Prostate gland (tissue), 2 donors: ENCODE data around the gene CLCF1.

Experiments used
- POLR2A ChIP-seq: fragments of 450-650 bp; IDR thresholded peaks from one replicate; pipeline ENCODE4 v1.6.1; 2016; ENCODE audit warnings: antibody characterized with exemption, mild to moderate bottlenecking
- POLR2AphosphoS5 ChIP-seq: sonication (generic); formaldehyde crosslinking; IDR thresholded peaks from one replicate; pipeline ENCODE4 v1.6.1; 2017; ENCODE audit warnings: antibody characterized with exemption
- TF ChIP-seq, protein P1 (sequence below), 4 experiments: fragments of 200-600 bp in 2 of 4; fragments of 450-650 bp in 2 of 4; sonication (generic) in 2 of 4; IDR thresholded peaks; 1 replicate in 3 of 4; 2 replicates in 1 of 4; pipeline ENCODE4 v1.5.1; 2016 to 2019; ENCODE audit warnings: antibody characterized with exemption in 4 of 4, mild to moderate bottlenecking in 2 of 4, moderate library complexity in 2 of 4

- TF ChIP-seq POLR2A (no peak), POLR2AphosphoS5 (no peak)
- TF ChIP-seq, protein P1, sequence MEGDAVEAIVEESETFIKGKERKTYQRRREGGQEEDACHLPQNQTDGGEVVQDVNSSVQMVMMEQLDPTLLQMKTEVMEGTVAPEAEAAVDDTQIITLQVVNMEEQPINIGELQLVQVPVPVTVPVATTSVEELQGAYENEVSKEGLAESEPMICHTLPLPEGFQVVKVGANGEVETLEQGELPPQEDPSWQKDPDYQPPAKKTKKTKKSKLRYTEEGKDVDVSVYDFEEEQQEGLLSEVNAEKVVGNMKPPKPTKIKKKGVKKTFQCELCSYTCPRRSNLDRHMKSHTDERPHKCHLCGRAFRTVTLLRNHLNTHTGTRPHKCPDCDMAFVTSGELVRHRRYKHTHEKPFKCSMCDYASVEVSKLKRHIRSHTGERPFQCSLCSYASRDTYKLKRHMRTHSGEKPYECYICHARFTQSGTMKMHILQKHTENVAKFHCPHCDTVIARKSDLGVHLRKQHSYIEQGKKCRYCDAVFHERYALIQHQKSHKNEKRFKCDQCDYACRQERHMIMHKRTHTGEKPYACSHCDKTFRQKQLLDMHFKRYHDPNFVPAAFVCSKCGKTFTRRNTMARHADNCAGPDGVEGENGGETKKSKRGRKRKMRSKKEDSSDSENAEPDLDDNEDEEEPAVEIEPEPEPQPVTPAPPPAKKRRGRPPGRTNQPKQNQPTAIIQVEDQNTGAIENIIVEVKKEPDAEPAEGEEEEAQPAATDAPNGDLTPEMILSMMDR (IDR thresholded peaks at IDR 0.05): no peak
These were observed 6.0 kb upstream of the CLCF1 start for GRCh38 chr11:67379061-67380058.
